IPS-NIHi11 (cell line): Measurements from ENCODE around the gene CELF2.

ENCODE experiments used
- DNase-seq: peaks from one replicate; pipeline ENCODE4 v3.0.0; 2012; ENCODE audit warnings: mixed read lengths, low spot score

The CELF2 gene

DNA sequence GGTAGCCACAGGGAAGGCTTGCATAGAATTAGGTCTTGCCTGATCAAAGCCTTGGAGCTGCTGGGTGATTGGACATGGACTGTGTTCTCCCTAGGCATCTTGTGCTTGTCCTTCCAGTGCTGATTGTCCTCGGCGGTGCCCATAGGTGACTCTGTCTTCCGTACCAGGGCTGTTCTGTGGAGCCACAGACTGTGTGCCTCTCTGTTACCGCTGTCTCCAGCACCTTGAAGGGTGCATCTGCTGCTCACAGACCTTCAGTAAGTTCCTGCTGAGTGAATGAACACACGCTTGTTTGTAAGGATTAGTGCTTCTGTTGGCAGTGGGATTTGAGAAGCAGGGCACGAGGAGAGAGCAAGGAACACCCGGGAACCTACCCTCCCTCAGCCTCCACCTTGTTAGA, 116.7 kb downstream of the CELF2 start:
- no peak for DNase-seq

GRCh38 chr10:11135709-11136108, 118.0 kb downstream of the CELF2 start:
- no peak for DNase-seq

- no peak for DNase-seq
Observed at GRCh38 chr10:11138314-11139033, 120.8 kb downstream of the CELF2 start.

DNA sequence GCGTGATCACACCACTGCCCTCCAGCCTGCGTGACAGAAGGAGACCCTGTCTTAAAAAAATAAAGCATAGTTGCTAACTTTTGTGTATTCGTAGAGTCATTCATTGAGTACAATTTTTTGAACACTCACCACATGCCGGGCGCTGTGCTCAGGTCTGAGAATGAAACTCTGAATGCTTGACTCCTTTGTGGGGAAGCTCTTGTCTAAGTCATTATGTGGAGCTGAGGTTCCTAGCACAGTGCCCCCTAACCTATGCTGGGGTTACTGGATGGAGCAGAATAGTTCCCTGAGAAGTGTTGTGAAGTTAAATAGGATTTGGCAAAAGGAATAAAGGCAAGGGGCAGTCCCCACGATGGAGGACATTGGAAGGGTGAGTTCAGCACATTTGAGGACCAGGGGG, 123.3 kb downstream of the CELF2 start:
- no peak for DNase-seq

DNA sequence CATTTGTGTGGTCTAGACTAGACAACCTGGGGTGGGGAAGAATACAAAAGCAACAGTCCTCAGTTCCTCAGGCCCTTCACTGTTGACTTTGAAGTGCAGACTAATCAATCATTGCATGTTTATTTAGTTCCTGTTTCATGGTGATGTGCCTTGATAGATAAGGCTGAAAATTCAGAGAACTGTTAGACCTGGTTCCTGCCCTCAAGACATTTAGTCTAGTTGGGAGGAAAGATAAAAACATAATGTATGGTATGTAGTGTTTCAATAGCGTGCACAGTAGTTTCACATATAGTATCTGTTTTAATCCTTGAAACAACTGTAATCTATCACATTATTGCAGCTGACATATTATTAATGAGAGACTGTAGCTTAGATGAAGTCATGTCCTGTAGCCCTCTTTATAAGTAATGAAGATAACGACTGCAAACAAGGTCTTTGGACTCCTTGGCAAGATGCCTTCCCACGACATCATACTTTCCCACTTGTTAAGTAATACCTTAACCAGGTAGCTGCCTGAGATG, 124.0 kb downstream of the CELF2 start:
- no peak for DNase-seq

DNA sequence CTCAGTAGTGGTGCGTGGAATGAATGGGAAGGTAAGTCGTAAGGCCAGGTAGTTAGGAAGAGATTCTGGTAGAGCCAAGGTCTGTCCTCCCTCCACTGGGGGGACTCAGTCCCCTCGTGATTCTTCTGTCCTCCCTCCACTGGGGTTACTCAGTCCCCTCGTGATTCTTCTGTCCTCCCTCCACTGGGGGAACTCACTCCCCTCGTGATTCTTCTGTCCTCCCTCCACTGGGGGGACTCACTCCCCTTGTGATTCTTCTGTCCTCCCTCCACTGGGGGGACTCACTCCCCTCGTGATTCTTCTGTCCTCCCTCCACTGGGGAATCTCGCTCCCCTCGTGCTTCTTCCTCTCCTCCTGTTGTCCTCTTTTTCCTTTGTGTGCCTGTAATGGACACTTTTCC, 125.1 kb downstream of the CELF2 start:
- DNase-seq = no peak

DNA sequence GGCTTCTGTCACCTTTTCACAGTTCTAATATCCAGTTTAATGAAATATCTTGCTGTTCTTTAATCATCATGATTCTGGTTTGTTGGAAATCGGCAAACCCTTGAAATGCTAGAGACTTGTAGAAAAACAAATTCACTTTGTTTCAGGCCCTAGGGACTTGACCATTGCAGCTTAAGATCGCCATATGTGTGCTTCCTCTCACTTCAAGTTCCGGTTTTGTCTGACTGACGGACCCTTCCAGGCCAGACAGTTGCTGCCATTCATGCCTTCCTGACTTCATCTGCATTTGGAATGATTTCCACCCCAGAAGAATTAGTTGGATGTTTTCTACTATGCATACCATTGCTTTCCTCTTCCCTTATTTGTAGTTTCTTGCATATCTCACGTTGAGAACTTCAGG, 125.6 kb downstream of the CELF2 start:
- no peak for DNase-seq

- DNase-seq = no peak
Observed at GRCh38 chr10:11144626-11145494, 127.2 kb downstream of the CELF2 start.

DNA sequence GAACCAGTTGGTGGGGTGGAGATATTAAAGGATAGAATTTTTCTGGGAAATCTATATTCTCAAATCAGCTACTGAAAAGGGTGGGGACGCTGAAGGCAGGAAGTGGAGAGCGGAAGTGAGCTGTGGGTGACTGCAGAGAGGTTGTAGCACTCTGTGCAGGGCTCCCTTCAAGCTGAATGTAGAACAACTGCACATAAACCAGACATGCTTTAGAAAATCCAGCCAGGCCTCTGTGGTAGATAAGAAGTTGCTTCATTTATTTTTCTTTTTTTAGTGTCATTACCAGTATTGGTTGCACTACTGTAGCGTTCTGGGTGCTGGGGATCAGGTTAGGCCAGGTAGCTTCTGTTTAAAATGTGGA, 127.8 kb downstream of the CELF2 start:
- no peak for DNase-seq

- no peak for DNase-seq
Observed at GRCh38 chr10:11146402-11147171, 128.9 kb downstream of the CELF2 start.

GRCh38 chr10:11147722-11148121, 130.1 kb downstream of the CELF2 start:
- no peak for DNase-seq

DNA sequence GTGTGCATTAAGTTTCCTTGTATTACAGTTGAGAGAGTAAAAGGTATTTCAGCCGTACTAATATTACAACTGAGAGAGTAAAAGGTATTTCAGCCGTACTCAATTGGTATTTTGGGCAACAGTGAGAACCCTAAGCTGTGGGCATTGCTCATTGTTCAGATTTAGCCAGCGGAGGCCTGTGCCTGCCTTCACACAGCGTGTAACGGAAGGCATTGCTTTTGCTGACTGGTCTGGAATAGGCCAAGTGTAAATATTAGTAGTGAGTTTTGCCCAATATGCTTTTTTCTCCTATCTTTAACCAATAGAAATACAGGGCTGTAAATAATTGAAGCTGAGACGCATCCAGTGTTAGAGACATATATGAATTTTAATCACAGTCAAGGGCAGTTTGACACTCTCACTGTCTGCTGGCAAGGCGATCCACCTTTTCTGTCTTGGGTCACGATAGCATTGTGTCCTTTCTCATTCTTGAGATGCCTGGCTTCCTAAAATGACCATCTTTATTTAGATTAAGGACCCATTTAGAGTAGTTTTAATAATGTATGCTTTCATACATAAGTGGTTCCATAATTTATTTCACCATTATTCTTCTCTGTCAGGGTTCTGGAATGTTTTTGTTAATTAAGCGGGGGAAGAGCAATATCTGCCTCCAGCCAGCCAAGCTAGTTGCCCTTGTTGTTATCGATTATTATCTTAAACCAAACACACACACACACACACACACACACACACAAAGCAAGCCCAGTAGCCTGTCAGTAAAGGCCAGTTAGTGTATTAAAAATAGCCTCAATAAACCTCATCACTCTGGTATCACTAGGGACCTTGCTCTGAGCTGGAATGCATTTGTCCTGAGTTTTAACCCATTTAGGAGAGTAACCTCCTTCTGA, 130.7 kb downstream of the CELF2 start:
- DNase-seq = no peak

DNA sequence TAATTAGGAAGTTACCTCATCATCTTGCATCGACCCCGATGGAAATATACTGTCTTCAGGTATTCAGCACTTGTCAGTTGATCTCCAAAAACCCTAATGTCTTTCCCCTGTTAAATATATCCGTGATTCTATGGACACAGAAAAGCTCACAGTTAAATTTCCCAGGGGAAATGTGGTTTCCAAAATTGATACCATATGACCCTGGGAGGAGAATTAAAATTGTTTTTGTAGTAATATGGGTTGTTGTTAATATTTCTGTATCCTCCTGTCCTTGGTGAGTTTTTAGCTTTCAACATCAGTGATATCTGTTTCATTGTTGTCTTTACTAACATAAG, 132.1 kb downstream of the CELF2 start:
- no peak for DNase-seq

DNA sequence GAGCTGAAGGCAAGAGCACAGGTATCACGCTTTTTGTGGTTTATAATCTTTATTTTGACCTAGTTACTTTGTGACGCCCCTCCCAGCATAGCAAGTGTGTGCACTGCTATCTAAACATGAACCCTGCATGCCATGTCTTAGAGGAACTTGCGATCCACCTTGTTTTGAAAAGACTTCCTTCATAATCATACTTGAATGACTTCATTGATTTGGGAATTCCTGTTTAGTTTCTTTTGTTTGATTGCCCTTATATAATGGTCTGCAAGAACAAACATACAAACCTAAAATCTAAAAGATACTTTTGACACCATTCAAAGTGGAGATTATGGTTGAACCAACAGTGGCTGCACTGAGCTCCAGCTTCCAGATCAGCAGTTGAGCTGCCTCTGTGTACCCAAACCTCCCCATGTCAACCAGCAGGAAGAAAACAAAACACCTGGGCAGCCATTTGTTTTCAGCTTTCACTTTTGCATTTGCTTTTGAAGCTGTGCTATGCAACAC, 132.6 kb downstream of the CELF2 start:
- DNase-seq = no peak

GRCh38 chr10:11150879-11151415, 133.3 kb downstream of the CELF2 start:
- no peak for DNase-seq

DNA sequence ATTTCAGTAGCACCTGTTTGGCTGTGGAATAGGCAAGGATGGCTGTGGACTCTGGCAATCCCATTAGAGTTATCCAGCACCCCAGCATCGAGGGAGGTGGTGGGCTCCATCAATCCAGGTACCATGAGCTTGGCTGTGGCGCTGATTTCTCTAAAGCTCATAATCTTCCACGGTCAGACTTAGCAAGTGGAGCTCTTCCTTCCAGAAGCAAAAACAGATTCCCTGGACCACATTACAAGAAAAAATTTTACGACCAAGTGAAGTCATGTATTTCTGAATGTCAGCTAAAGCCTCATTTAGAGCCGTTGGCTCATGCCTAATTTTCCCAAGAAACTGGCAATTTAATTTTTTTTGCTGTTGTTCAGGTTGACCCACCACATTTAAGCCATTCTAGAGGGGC, 135.1 kb downstream of the CELF2 start:
- DNase-seq = no peak

DNA sequence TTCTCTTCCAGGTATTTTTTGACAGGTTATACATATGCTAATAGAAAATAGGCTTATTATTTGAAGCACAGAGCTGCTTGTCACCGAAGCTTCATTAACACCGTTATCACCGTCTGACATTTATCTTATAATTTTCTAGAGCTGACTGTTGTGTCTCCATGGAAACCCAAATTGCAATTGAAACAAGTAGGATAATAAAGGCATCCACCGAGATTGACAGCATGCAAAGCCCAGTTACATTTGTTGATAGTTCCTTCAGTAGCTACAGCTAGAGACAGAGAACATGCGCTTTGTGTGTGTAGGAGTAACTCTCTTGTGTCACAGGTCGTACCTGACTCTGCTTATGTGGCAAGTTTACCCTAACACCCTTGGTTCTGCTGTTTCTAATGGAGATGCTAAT, 135.6 kb downstream of the CELF2 start:
- no peak for DNase-seq

DNA sequence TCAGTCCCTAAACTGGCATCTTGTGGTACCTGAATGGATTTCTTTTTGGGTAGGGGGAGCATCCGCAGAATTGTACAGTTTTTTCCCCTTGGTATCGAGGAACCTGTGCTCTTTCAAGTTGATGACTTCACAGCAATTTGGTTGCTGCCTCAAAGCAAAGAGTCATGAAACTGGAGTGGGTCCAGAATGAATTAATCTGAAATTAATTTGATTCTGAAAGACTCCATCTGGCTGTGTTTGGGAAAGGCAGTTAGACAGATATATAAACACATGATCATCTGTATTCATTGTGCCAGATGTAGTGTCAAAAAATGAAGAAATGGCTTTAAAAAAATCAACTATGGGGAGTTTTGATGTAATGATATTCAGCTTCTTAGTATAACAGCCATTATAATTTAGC, 136.1 kb downstream of the CELF2 start:
- no peak for DNase-seq

DNA sequence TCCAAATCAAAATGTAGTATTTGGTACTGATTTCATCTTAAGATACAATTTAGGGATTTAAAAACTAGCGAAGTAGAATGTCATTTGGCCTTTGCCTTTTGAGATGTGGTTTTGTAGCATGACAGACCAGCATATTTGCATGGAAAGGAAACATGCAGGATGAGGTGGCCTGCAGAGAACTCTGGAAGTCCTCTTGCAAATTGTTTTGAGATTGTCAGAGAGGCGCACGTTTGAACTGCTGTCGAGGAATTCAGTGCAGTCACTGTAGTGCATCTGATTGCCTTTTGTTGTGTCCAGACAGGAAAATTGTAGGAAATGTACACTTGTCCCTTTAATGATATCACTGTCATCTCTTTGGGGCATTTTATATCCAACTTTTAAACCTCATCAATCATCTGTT, 136.7 kb downstream of the CELF2 start:
- no peak for DNase-seq

- no peak for DNase-seq
Observed at GRCh38 chr10:11154849-11155498, 137.3 kb downstream of the CELF2 start.

GRCh38 chr10:11156480-11156879, 138.8 kb downstream of the CELF2 start:
- DNase-seq = no peak
